Activated B cell treated with CpG ODN at 0.5 μM for 24 hours (primary cell): ENCODE data around the gene MTM1. TPM values are rescaled to one million over a fixed set of nuclear protein-coding genes. Genes with fewer than 3 reads are reported as not detected.

Source experiments
- ATAC-seq: fragments of 200-7000 bp; cut with Tn5 transposase; one replicate; pipeline ENCODE4 v1.10.0; 2021; ENCODE audit warnings: low read depth, mild to moderate bottlenecking, moderate library complexity
- CTCF ChIA-PET: fragments of 350-600 bp; sonication (Branson Sonifier 250); formaldehyde crosslinking; loops from one replicate; lab custom pipeline; 2021; ENCODE audit warnings: antibody characterized with exemption; lab: Charles Lee
- POLR2A ChIA-PET: fragments of 350-600 bp; sonication (Branson Sonifier 250); formaldehyde crosslinking; loops from one replicate; lab custom pipeline; 2021; ENCODE audit warnings: antibody characterized with exemption; lab: Charles Lee
- DNase-seq: peaks from one replicate; pipeline ENCODE4 v3.0.0; 2022
- H3K27ac Mint-ChIP-seq: one replicate; pipeline ENCODE4 v1.8.0; 2020; ENCODE audit warnings: mixed read lengths
- H3K27me3 Mint-ChIP-seq: one replicate; pipeline ENCODE4 v1.8.0; 2021; ENCODE audit warnings: mixed read lengths
- H3K36me3 Mint-ChIP-seq: one replicate; pipeline ENCODE4 v1.8.0; 2021; ENCODE audit warnings: low read depth, mixed read lengths
- H3K4me1 Mint-ChIP-seq: one replicate; pipeline ENCODE4 v1.8.0; 2021; ENCODE audit warnings: mixed read lengths
- H3K4me3 Mint-ChIP-seq: one replicate; pipeline ENCODE4 v1.8.0; 2020; ENCODE audit warnings: mild to moderate bottlenecking, mixed read lengths
- H3K9me3 Mint-ChIP-seq: one replicate; pipeline ENCODE4 v1.8.0; 2020; ENCODE audit warnings: mixed read lengths
- CTCF ChIP-seq: fragments of 200-600 bp; IDR thresholded peaks from one replicate; pipeline ENCODE4 v1.8.0; 2022; ENCODE audit warnings: antibody characterized with exemption, mild to moderate bottlenecking
- intact Hi-C: fragments of 100-400 bp; cut with micrococcal nuclease; formaldehyde crosslinking; loops from one replicate; pipeline ENCODE4 v1.15.1; 2024
- total RNA-seq: library from RNA; stranded (reverse); gene quantifications from 2 replicates; pipeline ENCODE4 v1.2.3, GENCODE V29; 2022

Gene MTM1
- total RNA-seq, 1 donor from 2014 or later, result 24.4 TPM

GRCh38 chrX:150616863-150617198, 48.4 kb downstream of the MTM1 start:
- Mint-ChIP-seq H3K4me1 (peaks cover 9% of the 10 kb centered on the region), H3K27me3 (no peaks in the 10 kb centered on the region), H3K36me3 (peaks cover 71% of the 10 kb centered on the region), H3K9me3 (no peaks in the 10 kb centered on the region), H3K27ac (no peak overlapping the region), H3K4me3 (no peak overlapping the region)
- intact Hi-C loops, result no loop called here
- ATAC-seq, result no peak
- DNase-seq, result no peak
- TF ChIP-seq CTCF, result no peak
- ChIA-PET CTCF (no interaction called here), POLR2A (no interaction called here)

GRCh38 chrX:150621652-150622051, 53.2 kb downstream of the MTM1 start:
- ChIA-PET POLR2A (no interaction called here), CTCF (no interaction called here)
- peaks cover 68% of the 10 kb centered on the region for H3K36me3 Mint-ChIP-seq

GRCh38 chrX:150623583-150623982, 55.2 kb downstream of the MTM1 start:
- no peak for DNase-seq
- CTCF ChIA-PET, result no interaction called here

More at GRCh38 chrX:150621652-150622051, 53.2 kb downstream of the MTM1 start:
- no peaks in the 10 kb centered on the region for H3K9me3 Mint-ChIP-seq
- no peak overlapping the region for H3K27ac Mint-ChIP-seq
- no peaks in the 10 kb centered on the region for H3K27me3 Mint-ChIP-seq
- no peak for TF ChIP-seq CTCF
- ATAC-seq (no peak), DNase-seq (no peak)
- intact Hi-C loops, result no loop called here
- no peak overlapping the region for H3K4me3 Mint-ChIP-seq
- H3K4me1 Mint-ChIP-seq, result peaks cover 3% of the 10 kb centered on the region

GRCh38 chrX:150625097-150625496, 56.7 kb downstream of the MTM1 start:
- Mint-ChIP-seq H3K36me3 (peaks cover 75% of the 10 kb centered on the region), H3K27me3 (no peaks in the 10 kb centered on the region), H3K27ac (no peak overlapping the region), H3K4me1 (peaks cover 2% of the 10 kb centered on the region), H3K9me3 (no peaks in the 10 kb centered on the region), H3K4me3 (no peak overlapping the region)
- POLR2A ChIA-PET, result no interaction called here
- intact Hi-C loops, result no loop called here
- TF ChIP-seq CTCF, result no peak
- ATAC-seq (no peak), DNase-seq (no peak)
- CTCF ChIA-PET, result no interaction called here

More at GRCh38 chrX:150623583-150623982, 55.2 kb downstream of the MTM1 start:
- intact Hi-C loops, result no loop called here
- POLR2A ChIA-PET, result no interaction called here
- Mint-ChIP-seq H3K27me3 (no peaks in the 10 kb centered on the region), H3K36me3 (peaks cover 76% of the 10 kb centered on the region), H3K9me3 (no peaks in the 10 kb centered on the region), H3K4me3 (no peak overlapping the region), H3K4me1 (peaks cover 2% of the 10 kb centered on the region), H3K27ac (no peak overlapping the region)
- ATAC-seq, result no peak
- TF ChIP-seq CTCF, result no peak

GRCh38 chrX:150625875-150626274, 57.5 kb downstream of the MTM1 start:
- H3K9me3 Mint-ChIP-seq, result no peaks in the 10 kb centered on the region
- no peak for TF ChIP-seq CTCF
- peaks cover 2% of the 10 kb centered on the region for H3K4me1 Mint-ChIP-seq
- DNase-seq, result no peak
- H3K27ac Mint-ChIP-seq, result no peak overlapping the region
- no peaks in the 10 kb centered on the region for H3K27me3 Mint-ChIP-seq
- intact Hi-C loops, result no loop called here
- peaks cover 75% of the 10 kb centered on the region for H3K36me3 Mint-ChIP-seq
- ChIA-PET POLR2A (no interaction called here), CTCF (no interaction called here)
- ATAC-seq, result no peak
- H3K4me3 Mint-ChIP-seq, result no peak overlapping the region
